AG04449 (cell line): ENCODE data around the gene MEIS2.
"Not testable (repeated sequence)": the region's sequence is repeated elsewhere in the genome, so short reads cannot be mapped to it uniquely, and the experiment has no call there.

ENCODE experiments used
- CTCF ChIA-PET: fragments of 350-600 bp; formaldehyde crosslinking; extraction: SDS; loops from one replicate; lab custom pipeline; 2021; ENCODE audit warnings: antibody characterized with exemption; lab: Yijun Ruan, JAX
- POLR2A ChIA-PET: fragments of 400-600, 350-600 bp; formaldehyde crosslinking; extraction: SDS; loops from one replicate; lab custom pipeline; 2020; ENCODE audit warnings: antibody characterized with exemption, inconsistent platforms; lab: Yijun Ruan, JAX
- DNase-seq: peaks from one replicate; pipeline ENCODE4 v3.0.0-alpha.2; 2010; ENCODE audit warnings: low read depth, low spot score
- H3K4me3 ChIP-seq: 2 replicates; pipeline ENCODE4 v1.5.1; 2011; ENCODE audit warnings: low read depth, mild to moderate bottlenecking, control low read depth, low read length
- TF ChIP-seq, protein P1 (sequence below): IDR thresholded peaks from one replicate; pipeline ENCODE4 v1.5.1; 2011; ENCODE audit warnings: mild to moderate bottlenecking, moderate library complexity, low read length, control low read depth, inconsistent platforms; ENCODE audit not compliant: insufficient read depth; ENCODE audit errors: missing control alignments

The MEIS2 gene

DNA sequence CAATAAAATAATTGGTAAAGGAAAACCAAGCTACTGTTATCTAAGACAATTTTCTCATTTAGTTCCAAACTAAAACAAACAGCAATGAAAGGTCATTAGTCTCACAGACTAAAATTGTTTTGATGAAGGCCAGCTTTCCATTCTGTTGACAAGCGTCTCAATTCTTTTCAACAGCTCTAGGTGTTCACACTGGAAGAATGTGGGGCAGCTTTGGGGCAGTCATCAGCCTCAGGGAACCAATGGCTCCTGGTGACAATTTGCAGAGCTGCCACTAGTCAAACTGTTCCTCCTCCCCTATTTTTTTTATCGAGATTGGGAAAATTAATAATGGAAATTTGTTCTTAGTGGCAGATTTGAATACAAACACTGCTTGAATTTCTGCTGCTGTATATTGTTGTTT is 104.2 kb downstream of the MEIS2 start:
- CTCF ChIA-PET = interaction anchor here (0.8 kb wide), 1 partner anchor 27 kb away, joined by 3 read pairs; no protein-coding TSS in a partner anchor
- POLR2A ChIA-PET = no interaction called here

DNA sequence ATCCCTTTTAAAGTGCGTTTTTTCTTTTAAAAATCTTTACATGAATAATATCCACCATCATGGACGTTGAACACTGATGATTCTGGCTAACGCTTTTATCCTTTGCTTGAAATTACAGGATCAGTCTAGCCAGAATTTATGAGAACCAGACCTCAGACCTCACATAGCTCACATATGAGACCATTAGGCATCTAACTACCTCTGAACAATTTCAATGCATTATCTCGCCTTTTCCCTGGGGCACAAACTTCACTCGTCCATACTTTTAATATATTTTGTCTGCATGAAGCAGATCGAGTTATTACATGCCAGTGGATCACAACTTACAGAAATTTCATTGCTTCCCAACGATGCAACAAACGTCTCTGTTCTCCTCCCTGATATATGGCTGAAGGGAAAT is 105.6 kb downstream of the MEIS2 start:
- no peak for DNase-seq
- no peak overlapping the region for H3K4me3 ChIP-seq
- TF ChIP-seq, protein P1, sequence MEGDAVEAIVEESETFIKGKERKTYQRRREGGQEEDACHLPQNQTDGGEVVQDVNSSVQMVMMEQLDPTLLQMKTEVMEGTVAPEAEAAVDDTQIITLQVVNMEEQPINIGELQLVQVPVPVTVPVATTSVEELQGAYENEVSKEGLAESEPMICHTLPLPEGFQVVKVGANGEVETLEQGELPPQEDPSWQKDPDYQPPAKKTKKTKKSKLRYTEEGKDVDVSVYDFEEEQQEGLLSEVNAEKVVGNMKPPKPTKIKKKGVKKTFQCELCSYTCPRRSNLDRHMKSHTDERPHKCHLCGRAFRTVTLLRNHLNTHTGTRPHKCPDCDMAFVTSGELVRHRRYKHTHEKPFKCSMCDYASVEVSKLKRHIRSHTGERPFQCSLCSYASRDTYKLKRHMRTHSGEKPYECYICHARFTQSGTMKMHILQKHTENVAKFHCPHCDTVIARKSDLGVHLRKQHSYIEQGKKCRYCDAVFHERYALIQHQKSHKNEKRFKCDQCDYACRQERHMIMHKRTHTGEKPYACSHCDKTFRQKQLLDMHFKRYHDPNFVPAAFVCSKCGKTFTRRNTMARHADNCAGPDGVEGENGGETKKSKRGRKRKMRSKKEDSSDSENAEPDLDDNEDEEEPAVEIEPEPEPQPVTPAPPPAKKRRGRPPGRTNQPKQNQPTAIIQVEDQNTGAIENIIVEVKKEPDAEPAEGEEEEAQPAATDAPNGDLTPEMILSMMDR = no peak
- ChIA-PET POLR2A (no interaction called here), CTCF (no interaction called here)

More for the DNA sequence above, 104.2 kb downstream of the MEIS2 start:
- H3K4me3 ChIP-seq = no peak overlapping the region
- no peak for DNase-seq
- TF ChIP-seq, protein P1 = no peak

DNA sequence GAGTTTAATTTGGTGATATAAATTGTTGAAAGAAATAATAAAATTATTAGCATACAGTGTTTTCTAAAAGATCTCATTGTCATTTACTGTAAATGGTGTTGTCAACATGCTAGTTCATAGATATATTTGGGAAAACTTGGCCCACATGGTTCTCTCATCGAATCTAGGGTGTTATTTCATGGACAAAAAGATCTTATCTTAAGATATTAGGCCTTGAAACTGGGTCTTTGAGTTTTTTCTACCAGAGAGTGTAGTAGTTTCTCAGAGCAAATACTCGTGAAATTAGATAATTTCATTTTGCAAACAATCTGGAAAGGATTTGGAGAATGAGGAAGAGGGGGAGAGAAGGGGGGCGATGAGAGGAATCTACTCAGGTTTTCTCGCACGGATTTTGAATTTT is 107.9 kb downstream of the MEIS2 start:
- DNase-seq = no peak
- TF ChIP-seq, protein P1 = no peak
- H3K4me3 ChIP-seq = no peak overlapping the region
- ChIA-PET POLR2A (no interaction called here), CTCF (no interaction called here)

DNA sequence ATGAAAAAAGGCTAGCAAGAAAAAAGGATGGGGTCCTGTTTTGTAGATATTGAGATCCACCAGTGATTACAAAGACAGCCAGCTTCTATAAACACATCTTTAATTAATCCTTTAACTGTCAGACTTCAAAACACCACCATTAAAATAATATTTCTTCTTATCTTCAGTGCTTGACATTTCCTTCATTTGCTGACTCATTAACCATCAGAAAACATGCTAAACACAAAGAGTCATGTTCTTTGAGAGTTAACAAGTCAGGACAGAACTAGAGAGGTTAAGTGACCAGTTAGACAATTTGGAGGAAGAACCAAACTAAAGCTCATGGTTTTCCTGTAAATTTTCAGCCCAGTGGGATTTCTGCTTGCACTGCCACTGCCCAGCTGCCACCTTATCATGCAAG is 111.4 kb downstream of the MEIS2 start:
- CTCF ChIA-PET = no interaction called here
- POLR2A ChIA-PET = no interaction called here

DNA sequence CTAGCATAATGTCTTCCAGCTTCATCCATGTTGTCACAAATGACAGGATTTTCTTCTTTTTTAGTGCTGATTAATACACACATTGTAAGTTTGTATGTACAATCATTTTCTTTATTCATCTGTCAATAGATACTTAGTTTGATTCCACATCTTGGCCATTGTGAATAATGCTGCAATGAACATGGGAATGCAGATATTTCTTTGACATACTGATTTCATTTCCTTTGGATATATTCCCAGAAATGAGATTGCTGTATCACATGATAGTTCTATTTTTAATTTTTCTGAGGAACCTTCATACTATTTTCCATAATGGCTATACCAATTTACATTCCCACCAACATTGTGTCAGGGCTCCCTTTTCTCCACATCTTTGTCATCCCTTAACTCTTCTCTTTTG is 117.9 kb downstream of the MEIS2 start:
- POLR2A ChIA-PET = no interaction called here
- no peak overlapping the region for H3K4me3 ChIP-seq
- DNase-seq = no peak
- CTCF ChIA-PET = no interaction called here
- TF ChIP-seq, protein P1 = no peak

More for the DNA sequence above, 111.4 kb downstream of the MEIS2 start:
- DNase-seq = no peak
- H3K4me3 ChIP-seq = no peak overlapping the region
- TF ChIP-seq, protein P1 = no peak

DNA sequence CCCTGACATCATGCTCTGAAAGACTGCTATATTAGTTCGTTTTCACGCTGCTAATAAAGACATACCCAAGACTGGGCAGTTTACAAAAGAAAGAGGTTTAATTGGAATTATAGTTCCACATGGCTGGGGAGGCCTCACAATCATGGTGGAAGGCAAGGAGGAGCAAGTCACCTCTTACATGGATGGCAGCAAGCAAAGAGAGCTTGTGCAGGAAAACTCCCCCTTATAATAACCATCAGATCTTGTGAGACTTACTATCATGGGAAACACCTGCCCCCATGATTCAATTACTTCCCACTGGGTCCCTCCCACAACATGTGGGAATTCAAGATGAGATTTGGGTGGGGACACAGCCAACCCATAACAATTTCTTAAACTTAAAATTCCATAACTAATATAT is 120.1 kb downstream of the MEIS2 start:
- POLR2A ChIA-PET, DNase-seq, H3K4me3 ChIP-seq, CTCF ChIA-PET: not testable (repeated sequence)

DNA sequence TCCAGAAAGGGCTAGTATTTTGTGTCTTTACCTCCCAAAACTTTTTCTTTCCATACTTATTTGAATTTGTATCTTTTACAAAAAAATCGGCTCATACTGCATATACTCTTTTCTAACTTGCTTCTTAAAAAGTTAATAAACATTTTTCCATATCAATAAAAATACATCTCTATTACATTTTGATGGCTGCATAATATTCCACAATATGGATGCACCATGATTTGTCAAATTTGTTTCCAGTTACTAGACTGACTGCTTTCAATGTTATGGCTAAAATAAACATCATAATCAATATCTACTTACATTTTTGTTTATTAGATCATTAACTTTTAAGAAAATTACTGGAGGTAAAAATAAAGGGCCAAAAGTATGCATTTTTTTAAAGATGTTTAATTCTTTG is 121.7 kb downstream of the MEIS2 start:
- POLR2A ChIA-PET = no interaction called here
- H3K4me3 ChIP-seq = no peak overlapping the region
- TF ChIP-seq, protein P1 = no peak
- DNase-seq = no peak
- CTCF ChIA-PET = no interaction called here
